Upper lobe of left lung (tissue), 6 donors: ENCODE data around the gene DNASE1L1. TPM values are rescaled to one million over a fixed set of nuclear protein-coding genes. Genes with fewer than 3 reads are reported as not detected.

Source experiments
- ATAC-seq, 2 donors: fragments of 200-7000 bp; cut with Tn5 transposase; one replicate each; pipeline ENCODE4 v1.9.1; 2022; ENCODE audit warnings: mild to moderate bottlenecking in 2 of 2, moderate library complexity in 2 of 2; ENCODE audit not compliant: low FRiP score in 2 of 2
- DNase-seq, 2 donors: peaks; one replicate each; pipeline ENCODE4 v3.0.0-alpha.2; 2019 to 2020
- H3K27ac ChIP-seq, 4 donors: fragments of 200-600 bp; sonication (generic); one replicate each; pipeline ENCODE4 v1.5.1; 2016 to 2019
- H3K27me3 ChIP-seq, 4 donors: fragments of 200-600 bp; sonication (generic); one replicate each; pipeline ENCODE4 v1.5.1; 2017 to 2019
- H3K36me3 ChIP-seq, 4 donors: fragments of 200-600 bp; sonication (generic); one replicate each; pipeline ENCODE4 v1.5.1; 2016 to 2019
- H3K4me1 ChIP-seq, 4 donors: fragments of 200-600 bp; sonication (generic); one replicate each; pipeline ENCODE4 v1.5.1; 2018 to 2019
- H3K4me3 ChIP-seq, 4 donors: fragments of 200-600 bp; sonication (generic); one replicate each; pipeline ENCODE4 v1.5.1; 2017 to 2019; ENCODE audit warnings: mild to moderate bottlenecking in 2 of 4, moderate library complexity in 1 of 4
- H3K9me3 ChIP-seq, 4 donors: fragments of 200-600 bp; sonication (generic); one replicate each; pipeline ENCODE4 v1.5.1; 2018 to 2019
- CTCF ChIP-seq, 6 experiments: fragments of 450-650 bp in 4 of 6; fragments of 200-600 bp in 2 of 6; sonication (generic) in 2 of 6; IDR thresholded peaks; one replicate each; pipeline ENCODE4 v1.5.1; 2016 to 2019; ENCODE audit warnings: antibody characterized with exemption in 6 of 6
- EP300 ChIP-seq, 4 donors: sonication (generic); formaldehyde crosslinking; IDR thresholded peaks; one replicate each; pipeline ENCODE4 v1.5.1; 2017; ENCODE audit warnings: antibody characterized with exemption in 4 of 4, control low read depth in 2 of 4
- POLR2A ChIP-seq, 4 donors: fragments of 450-650 bp; IDR thresholded peaks; one replicate each; pipeline ENCODE4 v1.5.1; 2016 to 2017; ENCODE audit warnings: antibody characterized with exemption in 4 of 4, mild to moderate bottlenecking in 2 of 4
- POLR2AphosphoS5 ChIP-seq, 2 donors: sonication (generic); formaldehyde crosslinking; IDR thresholded peaks; one replicate each; pipeline ENCODE4 v1.5.1; 2017; ENCODE audit warnings: antibody characterized with exemption in 2 of 2
- WGBS, 2 donors: methylation state at CpG; one replicate each; pipeline ENCODE4 v1.1.5; 2017 to 2018; 5-methylcytosine and 5-hydroxymethylcytosine counted together
- total RNA-seq, 6 donors: library from RNA; depleted of rRNA in 4 of 6; stranded (reverse); fragments of >200 nt in 4 of 6; gene quantifications; one replicate each; pipeline versions ENCODE4 v1.1.0 to v1.2.1, GENCODE V29; 2016 to 2021
- donor health status: DM: no; HTN: no; CAD: no; lungs with moderate emphysema.
- donor health status: DM: no; HTN: yes; CAD: no; lungs with severe emphysema.

DNASE1L1 gene, protein sequence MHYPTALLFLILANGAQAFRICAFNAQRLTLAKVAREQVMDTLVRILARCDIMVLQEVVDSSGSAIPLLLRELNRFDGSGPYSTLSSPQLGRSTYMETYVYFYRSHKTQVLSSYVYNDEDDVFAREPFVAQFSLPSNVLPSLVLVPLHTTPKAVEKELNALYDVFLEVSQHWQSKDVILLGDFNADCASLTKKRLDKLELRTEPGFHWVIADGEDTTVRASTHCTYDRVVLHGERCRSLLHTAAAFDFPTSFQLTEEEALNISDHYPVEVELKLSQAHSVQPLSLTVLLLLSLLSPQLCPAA
- 10 to 100 TPM; 18.9 to 55.5 (median 48.2) TPM for total RNA-seq

DNA sequence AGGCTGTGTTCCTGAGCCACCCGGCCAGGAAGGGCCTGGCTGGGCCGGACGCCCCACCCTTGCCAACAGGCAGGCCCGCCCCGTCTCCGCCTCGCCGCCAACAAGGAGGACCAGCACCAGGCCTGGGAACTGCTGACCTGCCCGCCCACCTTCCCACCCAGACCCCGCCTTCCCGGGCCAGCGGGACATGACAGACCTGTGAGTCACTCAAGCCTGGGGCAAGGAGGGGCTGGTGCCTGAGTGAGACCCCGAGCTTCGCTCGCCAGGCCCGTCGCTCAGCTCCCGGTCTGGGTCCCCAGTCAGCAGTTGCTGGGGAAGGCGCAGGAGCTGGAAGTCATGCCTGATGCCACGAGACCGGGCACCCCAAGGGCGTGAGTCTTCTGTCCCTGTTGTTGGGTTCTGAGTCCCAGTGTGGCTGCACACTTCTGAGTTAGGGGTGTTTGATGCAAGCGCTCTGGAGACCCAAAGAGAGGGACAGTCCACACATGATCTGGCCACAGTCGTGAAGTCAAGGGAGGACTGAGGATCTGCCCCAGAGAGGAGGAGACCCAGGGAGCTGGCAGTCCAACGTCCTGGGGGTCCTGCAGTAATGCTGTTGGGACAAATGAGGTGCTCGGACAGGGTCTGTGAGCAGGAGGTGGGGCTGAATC, at the start of gene DNASE1L1:
Gene DNASE1L1 (minus strand): TSS at position 33 of the 650 bp plus-strand sequence. CDS start 3,686 bp downstream, outside the sequence.
- peak; percentile 14 to 64 for TF ChIP-seq POLR2AphosphoS5 (IDR thresholded peaks at IDR 0.05)
- TF ChIP-seq POLR2A (IDR thresholded peaks at IDR 0.05) = peak in 1 of 4 donors; percentile 45
- TF ChIP-seq CTCF (IDR thresholded peaks at IDR 0.05) = no peak
- peak in 1 of 4 donors; percentile 16 for TF ChIP-seq EP300 (IDR thresholded peaks at IDR 0.05)
- Histone ChIP-seq H3K4me3 (peak within 1 kb of the TSS; percentile 19 to 52 (median 37)), H3K27ac (peak within 1 kb of the TSS; percentile 73 to 87 (median 86)), H3K27me3 (no peaks in the 10 kb centered on the region), H3K4me1 (peaks cover 7 to 25% (median 10%) of the 10 kb centered on the region in 4 donors), H3K36me3 (no peaks in the 10 kb centered on the region), H3K9me3 (no peaks in the 10 kb centered on the region)
- ATAC-seq (peak; percentile 83 to 89), DNase-seq (peak; percentile 92 to 93)
- whole genome bisulfite sequencing, 2 donors = 60 to 76% methylated on average over 4 to 20 of the region's 26 CpGs

GRCh38 chrX:154458116-154458953, 49.3 kb upstream of the DNASE1L1 start, which contains the start of gene PLXNA3:
Gene PLXNA3, plus strand, starts transcription at chrX:154458281. Its CDS starts 1,903 bp downstream, at chrX:154460184.
- peak in 1 of 2 donors; percentile 94 for DNase-seq
- 70% methylated on average over 31 of the region's 88 CpGs; no CpG with 5 or more reads in 1 of the 2 donors for WGBS, 2 donors
- ATAC-seq = peak in 1 of 2 donors; percentile 93
- Histone ChIP-seq H3K27ac (peak within 1 kb of the TSS in 3 of 4 donors; percentile 49 to 74 (median 69)), H3K36me3 (peaks cover 0 to 5% (median 0%) of the 10 kb centered on the region in 4 donors), H3K9me3 (no peaks in the 10 kb centered on the region), H3K4me1 (peaks cover 0 to 7% (median 4%) of the 10 kb centered on the region in 4 donors), H3K27me3 (no peaks in the 10 kb centered on the region), H3K4me3 (peak within 1 kb of the TSS; percentile 22 to 67 (median 64))
- TF ChIP-seq CTCF (IDR thresholded peaks at IDR 0.05) = no peak
- TF ChIP-seq POLR2A (IDR thresholded peaks at IDR 0.05) = peak in 2 of 4 donors; percentile 48 to 78
- TF ChIP-seq POLR2AphosphoS5 (IDR thresholded peaks at IDR 0.05) = peak in 1 of 2 donors; percentile 32

GRCh38 chrX:154457491-154458115, 48.5 kb upstream of the DNASE1L1 start:
- no peak for TF ChIP-seq EP300 (IDR thresholded peaks at IDR 0.05)
- TF ChIP-seq POLR2A (IDR thresholded peaks at IDR 0.05) = no peak
- no peak for TF ChIP-seq CTCF (IDR thresholded peaks at IDR 0.05)
- no peak for TF ChIP-seq POLR2AphosphoS5 (IDR thresholded peaks at IDR 0.05)
- H3K27me3 ChIP-seq = no peaks in the 10 kb centered on the region
- peaks cover 0 to 7% (median 4%) of the 10 kb centered on the region in 4 donors for H3K4me1 ChIP-seq
- WGBS, 2 donors = 13 to 42% methylated on average over 20 to 47 of the region's 65 CpGs
- peak overlapping the region in 2 of 4 donors; percentile 69 to 74 for H3K27ac ChIP-seq
- DNase-seq = peak; percentile 66 to 92
- peak in 1 of 2 donors; percentile 81 for ATAC-seq
- H3K36me3 ChIP-seq = peaks cover 0 to 5% (median 1%) of the 10 kb centered on the region in 4 donors
- H3K4me3 ChIP-seq = peak overlapping the region; percentile 22 to 67 (median 64)
- no peaks in the 10 kb centered on the region for H3K9me3 ChIP-seq

GRCh38 chrX:154452823-154453222, 43.8 kb upstream of the DNASE1L1 start:
- WGBS, 2 donors = 91 to 96% methylated on average over 8 to 9 of the region's 9 CpGs
- no peaks in the 10 kb centered on the region for H3K4me1 ChIP-seq
- H3K27ac ChIP-seq = no peak overlapping the region
- peaks cover 0 to 39% (median 21%) of the 10 kb centered on the region in 4 donors for H3K36me3 ChIP-seq
- TF ChIP-seq EP300 (IDR thresholded peaks at IDR 0.05) (no peak), CTCF (IDR thresholded peaks at IDR 0.05) (no peak), POLR2A (IDR thresholded peaks at IDR 0.05) (no peak), POLR2AphosphoS5 (IDR thresholded peaks at IDR 0.05) (no peak)
- DNase-seq = no peak
- H3K27me3 ChIP-seq = no peaks in the 10 kb centered on the region
- H3K4me3 ChIP-seq = no peak overlapping the region
- no peak for ATAC-seq
- H3K9me3 ChIP-seq = no peaks in the 10 kb centered on the region
